ENCODE data around the gene CHCHD5. TPM values are rescaled to one million over a fixed set of nuclear protein-coding genes. Genes with fewer than 3 reads are reported as not detected.

The CHCHD5 gene
- total RNA-seq, 1 experiment from 2014 or later = 20.0 TPM

DNA sequence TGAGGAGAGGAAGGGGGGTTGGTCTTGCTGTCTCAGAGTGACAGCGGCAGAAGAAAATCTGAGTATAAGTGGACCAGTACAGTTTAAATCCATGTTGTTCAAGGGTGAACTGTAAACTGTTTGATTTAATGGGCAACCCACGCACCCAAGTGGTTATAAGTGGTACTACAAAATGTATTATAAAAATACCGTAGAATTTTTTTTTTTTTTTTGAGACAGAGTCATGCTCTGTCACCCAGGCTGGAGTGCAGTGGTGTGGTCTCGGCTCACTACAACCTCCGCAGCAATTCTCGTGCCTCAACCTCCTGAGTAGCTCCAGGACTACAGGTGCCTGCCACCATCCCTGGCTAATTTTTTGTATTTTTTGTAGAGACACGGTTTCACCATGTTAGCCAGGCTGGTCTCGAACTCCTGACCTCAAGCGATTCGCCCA is 2.1 kb upstream of the CHCHD5 start:
- DNase-seq = peak; percentile 17
- Histone ChIP-seq H3K27me3 (no peaks in the 10 kb centered on the region), H3K9me3 (no peaks in the 10 kb centered on the region), H3K36me3 (peaks cover 10% of the 10 kb centered on the region), H3K4me3 (no peak overlapping the region)

DNA sequence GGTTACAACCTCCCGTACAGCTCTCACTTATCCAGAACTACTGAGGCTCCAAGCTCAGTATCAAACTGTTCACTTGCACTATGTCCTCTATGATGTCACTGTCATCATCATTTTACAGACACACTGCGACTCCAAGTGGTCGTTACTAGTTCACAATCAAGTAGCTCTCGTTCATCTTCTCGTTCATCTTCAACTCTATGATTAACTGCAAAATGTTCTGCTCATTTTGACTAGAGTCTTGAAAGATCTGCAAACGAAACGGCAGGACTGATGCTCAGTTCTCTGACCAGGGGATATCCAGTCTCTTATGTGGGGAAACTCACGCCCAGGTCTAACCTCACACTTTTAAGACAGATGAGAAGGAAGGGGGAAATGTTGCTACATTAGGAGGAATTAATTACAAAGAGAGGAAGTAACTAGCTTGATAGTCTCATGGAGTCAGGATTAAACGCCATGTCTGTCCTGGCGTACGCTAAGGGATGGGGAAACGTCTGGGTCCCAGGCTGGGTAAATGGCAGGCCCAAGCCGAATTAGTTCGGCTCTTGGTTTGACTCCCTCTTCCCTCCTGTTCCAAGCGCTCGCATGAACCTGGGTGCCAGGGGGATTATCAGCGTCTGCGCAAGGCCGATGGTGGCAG is 794 bp upstream of the CHCHD5 start:
- DNase-seq = no peak
- Histone ChIP-seq H3K9me3 (no peaks in the 10 kb centered on the region), H3K4me3 (peak overlapping the region; percentile 75), H3K27me3 (no peaks in the 10 kb centered on the region), H3K36me3 (peaks cover 7% of the 10 kb centered on the region)

DNA sequence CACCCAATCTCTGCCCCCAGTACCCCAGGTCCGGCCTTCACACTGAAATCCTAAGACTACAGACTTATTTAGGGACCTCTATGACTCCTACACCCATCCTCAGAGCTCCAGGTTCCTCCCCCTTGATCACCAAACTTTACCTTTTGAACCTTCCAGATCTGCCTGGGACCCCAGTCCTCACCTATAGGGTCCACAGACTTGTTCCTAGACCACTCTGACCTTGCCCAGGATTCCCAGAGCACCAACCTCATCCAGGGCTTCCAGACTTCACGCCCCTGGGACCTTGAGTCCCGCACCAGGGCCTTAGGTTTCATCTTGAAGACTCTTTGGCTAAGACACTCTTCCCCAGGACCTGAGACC is 462 bp downstream of the CHCHD5 start:
- Histone ChIP-seq H3K4me3 (peak overlapping the region; percentile 75), H3K36me3 (peaks cover 7% of the 10 kb centered on the region), H3K9me3 (no peaks in the 10 kb centered on the region), H3K27me3 (no peaks in the 10 kb centered on the region)
- no peak for DNase-seq

DNA sequence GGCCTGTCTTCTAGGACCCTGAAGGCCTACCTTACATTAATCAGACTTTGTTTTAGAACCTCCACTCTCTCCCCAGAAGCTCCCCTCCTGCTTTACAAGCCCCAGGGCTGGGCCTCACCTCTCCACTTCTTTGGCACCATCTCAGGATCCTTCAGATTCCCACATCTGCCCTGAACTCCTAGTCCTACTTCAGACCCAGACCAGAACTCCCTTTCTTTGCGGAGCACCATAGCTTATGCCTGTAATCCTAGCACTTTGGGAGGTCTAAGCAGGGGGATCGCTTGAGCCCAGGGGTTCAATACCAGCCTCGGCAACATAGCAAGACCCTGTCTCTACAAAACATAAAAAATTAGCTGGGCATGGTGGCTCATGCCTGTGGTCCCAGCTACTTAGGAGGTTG is 991 bp downstream of the CHCHD5 start:
- peak overlapping the region; percentile 75 for H3K4me3 ChIP-seq
- H3K27me3 ChIP-seq = no peaks in the 10 kb centered on the region
- no peaks in the 10 kb centered on the region for H3K9me3 ChIP-seq
- no peak for DNase-seq
- peaks cover 7% of the 10 kb centered on the region for H3K36me3 ChIP-seq

DNA sequence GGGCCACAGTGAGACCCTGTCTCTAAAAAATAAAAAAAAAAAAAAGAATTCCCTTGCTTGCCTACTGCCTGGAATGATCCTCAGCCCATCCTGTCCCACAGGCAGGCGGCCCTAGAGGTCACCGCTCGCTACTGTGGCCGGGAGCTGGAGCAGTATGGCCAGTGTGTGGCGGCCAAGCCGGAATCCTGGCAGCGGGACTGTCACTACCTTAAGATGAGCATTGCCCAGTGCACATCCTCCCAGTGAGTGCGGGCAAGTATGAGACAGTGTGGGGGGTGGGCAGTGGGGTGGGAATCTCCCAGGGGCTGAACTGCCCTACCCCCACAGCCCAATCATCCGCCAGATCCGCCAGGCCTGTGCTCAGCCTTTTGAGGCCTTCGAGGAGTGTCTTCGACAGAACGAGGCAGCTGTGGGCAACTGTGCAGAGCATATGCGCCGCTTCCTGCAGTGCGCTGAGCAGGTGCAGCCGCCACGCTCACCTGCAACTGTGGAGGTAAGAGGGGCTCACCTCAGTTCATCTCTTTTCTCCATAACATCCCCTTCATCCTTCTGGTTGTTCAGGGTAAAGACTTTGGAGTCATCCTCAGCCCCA is 1.6 kb downstream of the CHCHD5 start:
- Histone ChIP-seq H3K4me3 (no peak overlapping the region), H3K36me3 (peaks cover 7% of the 10 kb centered on the region), H3K27me3 (no peaks in the 10 kb centered on the region), H3K9me3 (no peaks in the 10 kb centered on the region)
- DNase-seq = no peak

DNA sequence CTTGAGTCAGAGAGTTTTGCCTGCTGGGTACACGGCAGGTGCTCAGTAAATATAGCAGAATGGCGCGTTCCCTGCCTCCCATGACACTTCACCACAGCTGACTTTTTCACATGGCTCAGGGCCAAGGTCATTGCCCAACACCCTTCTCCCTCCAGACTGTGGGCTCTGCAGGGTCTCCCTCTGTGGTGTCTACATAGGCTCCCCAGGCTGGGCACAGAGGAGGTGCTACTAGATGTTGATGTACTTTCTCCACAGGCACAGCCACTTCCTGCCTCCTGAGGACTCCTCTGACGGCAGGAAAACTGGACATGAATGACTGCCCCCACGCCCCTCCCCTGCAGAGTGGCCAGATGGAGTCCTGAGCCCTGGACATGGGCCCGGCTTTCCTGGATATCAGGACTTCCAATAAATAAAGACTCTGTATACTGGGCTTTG is 4.2 kb downstream of the CHCHD5 start:
- no peaks in the 10 kb centered on the region for H3K27me3 ChIP-seq
- no peaks in the 10 kb centered on the region for H3K9me3 ChIP-seq
- DNase-seq = no peak
- H3K36me3 ChIP-seq = peaks cover 7% of the 10 kb centered on the region
- no peak overlapping the region for H3K4me3 ChIP-seq

DNA sequence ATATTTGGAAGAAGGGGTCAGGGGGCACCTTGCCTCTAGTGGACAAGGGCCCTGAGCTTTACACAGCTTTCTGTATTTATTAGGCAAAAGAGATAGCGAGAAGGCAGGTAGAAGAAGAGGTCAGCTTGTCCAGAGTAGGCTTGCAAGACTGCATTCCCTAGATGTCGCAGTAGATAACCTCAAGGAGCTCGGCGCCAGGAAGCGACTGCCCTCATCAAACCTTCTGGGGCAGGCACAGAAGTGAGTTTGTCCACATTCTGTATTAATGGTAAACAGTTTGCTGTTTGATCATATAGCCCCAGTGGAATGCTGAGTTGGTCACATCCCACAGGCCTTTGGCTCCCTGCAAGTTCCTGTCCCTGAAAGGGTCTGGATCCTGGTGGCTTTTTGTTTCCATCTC is 7.0 kb downstream of the CHCHD5 start:
- DNase-seq = no peak
- H3K4me3 ChIP-seq = no peak overlapping the region
- no peaks in the 10 kb centered on the region for H3K9me3 ChIP-seq
- no peaks in the 10 kb centered on the region for H3K27me3 ChIP-seq
- peaks cover 5% of the 10 kb centered on the region for H3K36me3 ChIP-seq

DNA sequence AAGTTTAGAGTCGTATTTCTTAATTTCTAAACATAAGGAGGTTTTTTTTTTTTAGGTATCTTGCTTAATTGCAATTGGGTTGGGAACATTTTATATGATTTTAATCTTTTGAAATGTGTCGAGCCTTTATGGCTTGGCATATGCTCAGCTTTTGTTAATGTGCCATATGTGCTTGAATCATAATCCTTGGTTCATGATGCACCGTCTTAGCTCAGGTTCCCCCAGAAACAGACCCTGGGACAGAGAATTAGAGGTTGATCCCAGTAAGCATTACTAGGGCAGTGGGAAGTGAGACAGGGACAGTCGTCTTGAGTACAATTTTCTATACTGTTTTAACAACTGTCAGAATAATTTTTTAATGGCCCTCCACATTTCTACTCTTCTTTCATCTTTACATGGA is 9.3 kb downstream of the CHCHD5 start:
- DNase-seq = no peak
- no peaks in the 10 kb centered on the region; the same call in 1 of the 2 replicates for H3K36me3 ChIP-seq
- no peaks in the 10 kb centered on the region for H3K27me3 ChIP-seq
- H3K4me3 ChIP-seq = no peak overlapping the region
- no peaks in the 10 kb centered on the region for H3K9me3 ChIP-seq

DNA sequence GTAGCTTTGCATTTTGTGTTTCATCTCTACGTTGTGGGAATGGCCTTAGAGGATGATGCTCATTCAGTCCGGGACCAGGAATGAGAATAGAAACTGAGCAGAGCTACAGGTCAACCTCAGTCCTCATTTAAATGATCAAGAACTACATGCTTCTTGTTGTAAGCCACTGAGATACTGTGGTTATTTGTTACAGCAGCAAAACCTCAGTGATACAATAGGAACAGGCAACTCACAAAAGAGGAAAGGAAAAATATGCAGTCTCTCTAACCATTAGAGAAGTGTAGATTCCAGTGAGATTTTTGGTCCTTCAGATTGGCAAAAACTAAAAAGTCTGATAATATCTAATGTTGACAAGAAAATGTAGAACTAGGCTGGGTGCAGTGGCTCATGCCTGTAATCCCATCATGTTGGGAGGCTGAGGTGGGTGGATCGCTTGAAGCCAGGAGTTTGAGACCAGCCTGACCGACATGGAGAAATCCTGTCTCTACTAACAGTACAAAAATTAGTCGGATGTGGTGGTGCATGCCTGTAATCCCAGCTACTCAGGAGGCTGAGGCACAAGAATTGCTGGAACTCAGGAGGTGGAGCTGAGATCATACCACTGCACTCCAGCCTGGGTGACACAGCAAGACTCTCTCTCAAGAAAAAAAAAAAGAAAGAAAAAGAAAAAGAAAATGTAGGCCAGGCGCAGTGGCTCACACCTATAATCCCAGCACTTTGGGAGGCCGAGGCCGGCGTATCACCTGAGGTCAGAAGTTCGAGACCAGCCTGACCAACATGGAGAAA is 13.3 kb downstream of the CHCHD5 start:
- Histone ChIP-seq H3K9me3 (no peaks in the 10 kb centered on the region), H3K27me3 (no peaks in the 10 kb centered on the region), H3K4me3 (no peak overlapping the region), H3K36me3 (no peaks in the 10 kb centered on the region)
- no peak for DNase-seq

DNA sequence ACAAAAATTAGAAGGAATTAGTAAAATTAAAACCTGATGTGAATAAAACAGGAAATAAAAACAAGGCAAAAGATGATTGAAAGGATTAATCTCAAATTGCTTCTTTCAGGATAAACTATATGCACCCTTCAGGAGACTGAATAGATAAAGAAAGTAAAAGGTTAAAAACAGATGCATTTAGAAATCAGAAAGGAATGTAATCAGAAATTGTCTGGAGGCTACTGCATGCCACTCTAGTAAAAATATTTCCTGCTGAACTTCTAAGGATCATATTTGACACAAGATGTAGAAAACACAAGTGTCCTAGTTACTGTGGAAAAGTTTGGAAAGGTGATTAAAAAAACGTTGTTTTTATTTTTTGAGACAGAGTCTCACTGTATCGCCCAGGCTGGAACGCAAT is 16.2 kb downstream of the CHCHD5 start:
- Histone ChIP-seq H3K36me3 (no peaks in the 10 kb centered on the region), H3K9me3 (no peaks in the 10 kb centered on the region), H3K4me3 (no peak overlapping the region), H3K27me3 (no peaks in the 10 kb centered on the region)
- DNase-seq = no peak

DNA sequence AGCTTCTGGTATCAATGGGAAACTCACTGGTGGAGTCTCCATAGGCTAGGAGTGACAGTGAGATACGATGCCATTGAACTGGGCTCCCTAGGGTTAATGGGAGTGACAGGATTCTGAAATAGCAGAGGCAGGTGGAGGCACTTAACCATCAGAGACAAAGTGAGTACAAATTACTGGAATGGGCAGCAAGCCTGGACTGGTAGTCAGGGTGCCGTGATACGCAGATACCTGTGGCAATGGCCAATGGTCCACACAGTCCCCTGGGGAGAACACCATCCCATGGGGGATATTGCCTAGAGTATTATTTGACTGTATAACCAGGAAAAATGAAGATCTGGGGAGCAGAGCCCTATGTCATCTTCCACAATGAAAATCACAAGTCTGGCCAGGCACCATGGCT is 17.3 kb downstream of the CHCHD5 start:
- no peaks in the 10 kb centered on the region for H3K36me3 ChIP-seq
- H3K27me3 ChIP-seq = no peaks in the 10 kb centered on the region
- no peak overlapping the region for H3K4me3 ChIP-seq
- no peaks in the 10 kb centered on the region for H3K9me3 ChIP-seq
- DNase-seq = no peak

DNA sequence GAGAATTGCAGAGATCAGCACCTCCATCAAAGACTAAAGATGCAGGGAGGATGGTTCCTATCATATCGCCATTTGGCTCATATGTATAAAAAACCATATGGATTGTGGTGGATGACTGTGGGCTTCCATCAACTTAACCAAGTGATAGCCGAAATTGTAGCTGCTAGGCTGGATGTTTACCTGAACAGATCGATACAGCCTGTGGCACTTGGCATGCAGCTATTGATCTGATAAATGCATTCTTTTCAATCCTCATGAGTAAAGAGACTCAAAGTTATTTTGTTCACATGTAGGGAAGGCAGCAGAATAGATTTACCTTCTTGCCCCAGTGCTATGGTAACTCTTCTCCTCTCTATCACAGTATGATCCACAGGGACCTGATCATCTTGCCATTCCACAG is 18.5 kb downstream of the CHCHD5 start:
- Histone ChIP-seq H3K27me3 (no peaks in the 10 kb centered on the region), H3K9me3 (no peaks in the 10 kb centered on the region), H3K4me3 (no peak overlapping the region), H3K36me3 (no peaks in the 10 kb centered on the region)
- DNase-seq = no peak

DNA sequence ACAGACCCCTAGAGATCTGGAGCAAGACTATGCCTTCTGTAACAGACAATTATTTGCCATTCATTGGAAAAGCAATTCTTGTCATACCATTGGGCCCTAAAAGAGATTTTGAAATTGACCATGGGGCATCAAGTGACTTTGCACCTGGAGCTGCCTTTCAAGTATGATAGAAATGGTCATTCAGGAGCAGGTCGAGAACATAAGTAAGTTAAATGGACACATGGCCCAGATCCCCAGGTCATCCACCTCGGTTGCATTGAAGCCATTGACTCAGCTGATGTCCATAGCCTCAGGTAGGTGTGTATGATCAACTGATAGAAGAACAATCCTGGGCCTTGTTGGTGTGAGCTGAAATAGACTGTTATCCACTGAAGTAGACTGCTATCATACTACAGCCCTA is 19.3 kb downstream of the CHCHD5 start:
- H3K36me3 ChIP-seq = no peaks in the 10 kb centered on the region
- no peak for DNase-seq
- H3K27me3 ChIP-seq = no peaks in the 10 kb centered on the region
- no peaks in the 10 kb centered on the region for H3K9me3 ChIP-seq
- H3K4me3 ChIP-seq = no peak overlapping the region

DNA sequence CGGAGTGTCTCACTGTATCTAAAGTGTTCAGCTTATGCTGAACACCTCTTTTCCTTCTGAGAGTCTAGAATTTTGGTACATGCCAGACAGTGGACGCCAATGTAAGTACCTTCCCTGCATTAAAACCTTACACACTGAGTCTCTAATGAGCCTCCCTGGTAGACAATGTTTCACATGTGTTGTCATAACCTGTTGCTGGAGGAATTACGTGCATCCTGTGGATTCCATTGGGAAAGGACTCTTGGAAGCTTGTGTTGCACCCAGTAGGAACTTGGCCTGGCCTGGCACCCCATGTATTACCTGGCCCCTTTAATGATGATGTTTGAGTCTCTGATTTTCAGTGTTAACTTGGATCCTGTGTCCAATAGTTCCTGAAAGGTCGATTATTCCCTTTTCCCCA is 20.5 kb downstream of the CHCHD5 start:
- Histone ChIP-seq H3K27me3 (no peaks in the 10 kb centered on the region), H3K36me3 (no peaks in the 10 kb centered on the region), H3K9me3 (no peaks in the 10 kb centered on the region), H3K4me3 (no peak overlapping the region)
- no peak for DNase-seq

DNA sequence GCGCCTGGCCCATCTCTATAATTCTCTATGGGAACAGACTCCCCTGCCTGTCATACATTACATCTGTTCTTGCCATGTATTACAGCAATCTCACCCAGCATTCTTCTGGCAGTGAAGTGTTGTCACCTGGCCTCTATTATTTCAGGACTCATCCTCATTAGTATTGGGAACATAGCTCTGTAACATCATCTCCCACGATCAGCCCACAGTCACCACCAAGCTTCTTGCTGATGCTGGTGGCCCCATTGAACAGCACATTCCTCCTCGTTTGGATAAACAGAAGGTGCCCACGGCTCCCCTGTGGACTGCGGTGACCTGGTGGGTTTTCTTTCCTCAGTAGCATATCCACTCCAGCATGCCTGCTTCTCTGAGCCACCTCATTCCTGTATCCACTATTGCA is 21.5 kb downstream of the CHCHD5 start:
- Histone ChIP-seq H3K27me3 (no peaks in the 10 kb centered on the region), H3K36me3 (no peaks in the 10 kb centered on the region), H3K4me3 (no peak overlapping the region), H3K9me3 (no peaks in the 10 kb centered on the region)
- DNase-seq = no peak

DNA sequence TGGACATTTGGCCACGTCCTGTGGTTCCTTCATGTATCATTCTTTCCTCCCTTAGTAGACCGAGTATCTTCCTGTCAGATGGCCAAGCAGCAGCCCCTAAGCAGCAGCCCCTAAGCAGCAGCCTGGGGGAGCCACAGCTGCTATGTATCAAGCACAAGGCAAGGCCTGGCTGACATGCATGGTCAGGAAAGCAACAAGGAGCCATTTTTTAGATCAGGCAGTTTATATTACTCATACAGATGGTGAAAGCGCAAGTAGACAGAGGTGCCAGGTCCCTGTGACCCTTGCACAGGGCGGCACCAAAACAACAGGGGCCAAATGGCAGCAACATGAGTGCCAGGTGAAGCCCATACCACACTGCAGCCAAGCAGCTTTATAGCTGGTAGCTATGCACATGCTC is 22.1 kb downstream of the CHCHD5 start:
- H3K36me3 ChIP-seq = no peaks in the 10 kb centered on the region
- H3K9me3 ChIP-seq = no peaks in the 10 kb centered on the region
- DNase-seq = no peak
- no peak overlapping the region for H3K4me3 ChIP-seq
- no peaks in the 10 kb centered on the region for H3K27me3 ChIP-seq

DNA sequence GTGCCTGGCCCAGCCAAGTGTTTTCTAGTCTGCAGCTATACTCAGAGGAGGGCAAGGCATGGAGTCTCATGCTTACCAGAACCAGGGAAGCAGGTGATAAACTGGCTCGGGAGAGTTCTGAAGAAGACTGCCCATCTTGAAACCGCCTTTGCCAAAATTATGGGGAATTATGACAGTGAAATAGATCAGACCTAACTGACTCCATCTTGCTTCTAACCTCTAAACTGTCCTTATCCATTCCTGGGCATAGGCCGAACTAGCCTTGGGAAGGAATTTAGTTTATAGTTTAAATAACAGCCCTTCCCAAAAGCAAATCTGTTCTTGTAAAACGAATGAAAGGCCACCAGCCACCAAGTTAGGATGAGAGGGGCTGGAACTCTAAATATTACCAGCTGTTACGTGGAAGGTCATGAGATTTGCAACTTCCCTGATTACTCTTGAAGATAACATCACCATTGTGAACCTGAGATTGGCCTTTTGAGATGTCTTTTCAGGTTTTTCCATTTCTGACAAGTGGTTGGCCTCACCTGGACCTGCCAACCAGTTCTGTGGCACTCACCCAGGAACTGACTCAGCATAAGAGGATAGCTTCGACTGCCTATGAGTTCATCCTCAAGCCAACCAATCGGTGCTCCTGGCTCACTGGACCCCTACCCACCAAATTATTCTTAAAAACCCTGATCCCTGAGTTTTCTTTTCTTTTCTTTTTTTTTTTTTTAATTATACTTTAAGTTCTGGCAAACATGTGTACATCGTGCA is 23.4 kb downstream of the CHCHD5 start:
- Histone ChIP-seq H3K9me3 (no peaks in the 10 kb centered on the region), H3K4me3 (no peak overlapping the region), H3K36me3 (no peaks in the 10 kb centered on the region), H3K27me3 (no peaks in the 10 kb centered on the region)
- no peak for DNase-seq

All from MG63 (cell line).